HepG2 (cell line): ENCODE measurements around the gene ADGRL3. TPM values are rescaled to one million over a fixed set of nuclear protein-coding genes. Genes with fewer than 3 reads are reported as not detected.
A peak's percentile ranks its signal among the peaks of the same experiment; 100 is the strongest.

ENCODE experiments used
- ATAC-seq: fragments of 200-7000 bp; cut with Tn5 transposase; 3 replicates; pipeline ENCODE4 v1.9.1; 2020; ENCODE audit warnings: mild to moderate bottlenecking, moderate library complexity
- BruUV-seq: library from RNA; stranded (reverse); fragments of 400-500 nt; replicated peaks from 2 replicates; lab custom pipeline; 2021; lab: Mats Ljungman, UMichigan
- CTCF ChIA-PET: fragments of 300-600 bp; formaldehyde crosslinking; extraction: SDS; loops from one replicate; lab custom pipeline; 2021; ENCODE audit warnings: low total read pairs, inconsistent platforms, low intra/inter-chr PET ratio; lab: Yijun Ruan, JAX
- POLR2A ChIA-PET: fragments of 350-600 bp; sonication (Branson Sonifier 250); formaldehyde crosslinking; loops from one replicate; lab custom pipeline; 2020; ENCODE audit warnings: antibody characterized with exemption, inconsistent platforms; lab: Yijun Ruan, JAX
- DNase-seq: peaks from one replicate; pipeline ENCODE4 v3.0.0-alpha.2; 2015; ENCODE audit warnings: low spot score
- FAIRE-seq: peaks from 3 replicates; lab custom pipeline; 2011; peaks lifted over from hg19 to GRCh38; lab: Jason Lieb, UNC
- H2AFZ ChIP-seq: one replicate; pipeline ENCODE4 v1.6.1; 2011; ENCODE audit warnings: low read length, inconsistent platforms
- H3K27ac ChIP-seq: fragments of 300-600 bp; 3 replicates; pipeline ENCODE4 v1.8.0; 2011; ENCODE audit warnings: mixed run types, mild to moderate bottlenecking, mixed read lengths, low read length, inconsistent platforms; ENCODE audit not compliant: insufficient read depth; ENCODE audit errors: extremely low read length
- H3K27me3 ChIP-seq, 2 experiments: fragments of 200-600 bp in 1 of 2; 2 replicates in 1 of 2; 3 replicates in 1 of 2; pipeline versions ENCODE4 v1.6.0 to v1.8.0; 2011; ENCODE audit warnings: low read length in 2 of 2, mild to moderate bottlenecking in 2 of 2, moderate library complexity in 2 of 2, inconsistent platforms in 1 of 2; ENCODE audit not compliant: insufficient read depth in 2 of 2, control insufficient read depth in 1 of 2
- H3K36me3 ChIP-seq, 2 experiments: fragments of 200-600 bp in 1 of 2; replicated peaks in 1 of 2; 2 replicates in 1 of 2; 3 replicates in 1 of 2; pipeline versions ENCODE4 v1.5.1 to v1.8.0; 2011; ENCODE audit warnings: low read length in 2 of 2, inconsistent platforms in 1 of 2; ENCODE audit not compliant: insufficient read depth in 2 of 2, control insufficient read depth in 1 of 2
- H3K4me1 ChIP-seq: 2 replicates; pipeline ENCODE4 v1.5.1; 2012; ENCODE audit warnings: low read length, inconsistent platforms; ENCODE audit not compliant: insufficient read depth
- H3K4me2 ChIP-seq: 2 replicates; pipeline ENCODE4 v1.6.0; 2011; ENCODE audit warnings: low read depth, low read length, inconsistent platforms
- H3K4me3 ChIP-seq, 3 experiments: fragments of 200-600 bp in 1 of 3; sonication (generic), shearing (Covaris generic) in 1 of 3; replicated peaks in 1 of 3; 2 replicates each; pipeline ENCODE4 v1.5.1; 2011 to 2016; ENCODE audit warnings: low read length in 3 of 3, inconsistent platforms in 2 of 3, low read depth in 2 of 3, mild to moderate bottlenecking in 2 of 3, control low read depth in 1 of 3, mixed read lengths in 1 of 3; ENCODE audit not compliant: insufficient read depth in 1 of 3
- H3K79me2 ChIP-seq: one replicate; pipeline ENCODE4 v1.6.1; 2011; ENCODE audit warnings: low read length, inconsistent platforms; ENCODE audit not compliant: insufficient read depth
- H3K9ac ChIP-seq: 2 replicates; pipeline ENCODE4 v1.6.0; 2011; ENCODE audit warnings: mild to moderate bottlenecking, low read depth, low read length, inconsistent platforms; ENCODE audit not compliant: insufficient read depth
- H3K9me3 ChIP-seq: 2 replicates; pipeline ENCODE4 v1.5.1; 2012; ENCODE audit warnings: mild to moderate bottlenecking, low read length
- H4K20me1 ChIP-seq: 2 replicates; pipeline ENCODE4 v1.6.0; 2011; ENCODE audit warnings: inconsistent platforms, mild to moderate bottlenecking, low read length, moderate library complexity; ENCODE audit not compliant: insufficient read depth
- CEBPB ChIP-seq: IDR thresholded peaks from 2 replicates; pipeline ENCODE4 v1.6.1; 2011; ENCODE audit warnings: low read depth, low read length, improper control_type of control experiment, borderline replicate concordance
- CEBPG ChIP-seq: IDR thresholded peaks from 2 replicates; pipeline ENCODE4 v1.6.1; 2016
- IRF2 ChIP-seq: IDR thresholded peaks from 2 replicates; pipeline ENCODE4 v1.6.1; 2018; ENCODE audit warnings: missing genetic modification reagents, missing compliant biosample characterization
- MATR3 ChIP-seq: sonication (generic); formaldehyde crosslinking; IDR thresholded peaks from 2 replicates; pipeline ENCODE4 v1.4.0; 2020; ENCODE audit warnings: missing genetic modification reagents
- MEF2D ChIP-seq: sonication (generic); formaldehyde crosslinking; IDR thresholded peaks from 2 replicates; pipeline ENCODE4 v1.5.1; 2020; ENCODE audit warnings: mild to moderate bottlenecking, missing genetic modification reagents
- RXRB ChIP-seq: IDR thresholded peaks from 2 replicates; pipeline ENCODE4 v1.6.1; 2016; ENCODE audit warnings: borderline replicate concordance, missing genetic modification reagents, missing compliant biosample characterization
- ZFYVE20 ChIP-seq: sonication (generic); formaldehyde crosslinking; IDR thresholded peaks from 2 replicates; pipeline ENCODE4 v1.8.0; 2023; ENCODE audit warnings: low read depth, mild to moderate bottlenecking, moderate library complexity, missing genetic modification reagents, borderline replicate concordance
- WGBS: methylation state at CpG from one replicate; pipeline ENCODE4 v1.1.6; 2017; ENCODE audit warnings: low lambda C conversion rate; 5-methylcytosine and 5-hydroxymethylcytosine counted together
- in situ Hi-C: cut with HindIII; loops from 2 replicates; pipeline ENCODE4 v1.10.0; 2017; ENCODE audit warnings: low pct_unique_long_range_greater_than_20kb; ENCODE audit not compliant: extremely low pct_ligation_motif_present
- intact Hi-C: fragments of 100-400 bp; cut with micrococcal nuclease; formaldehyde crosslinking; loops from one replicate; pipeline ENCODE4 v1.10.0; 2022; ENCODE audit not compliant: unreplicated experiment
- polyA plus RNA-seq, 8 experiments: library from polyadenylated mRNA; depleted of rRNA in 3 of 8; stranded (reverse) in 7 of 8; unstranded in 1 of 8; fragments of >200 nt; fragmentation: Illumina TruSeq in 4 of 8; extraction: Trizol in 4 of 8; gene quantifications; 2 replicates each; pipeline versions ENCODE4 v1.2.1 to v1.2.3, GENCODE V29; 2011 to 2016; ENCODE audit warnings: low read depth in 4 of 8, missing spikeins in 1 of 8, mixed read lengths in 1 of 8; ENCODE audit not compliant: insufficient read depth in 1 of 8
- total RNA-seq, 5 experiments: library from RNA; depleted of rRNA; stranded (reverse); fragments of >200 nt; fragmentation: Illumina TruSeq; extraction: Trizol; gene quantifications; 2 replicates each; pipeline ENCODE4 v1.2.3, GENCODE V29; 2016; ENCODE audit warnings: low read depth in 1 of 5
- TF ChIP-seq, protein P1 (sequence below): sonication (generic); formaldehyde crosslinking; IDR thresholded peaks from 2 replicates; pipeline ENCODE4 v1.4.0; 2020; ENCODE audit warnings: missing genetic modification reagents

The ADGRL3 gene
- total and polyA plus RNA-seq, 2 of the 13 experiments (the other 11 are each of a cell fraction or from before 2014, with no cell fraction given) = 0.04 to 0.05 TPM

- H4K20me1 ChIP-seq = no peaks in the 10 kb centered on the region
- no TSS peak for BruUV-seq
- no peak overlapping the region for H3K4me3 ChIP-seq
- TF ChIP-seq, protein P1, sequence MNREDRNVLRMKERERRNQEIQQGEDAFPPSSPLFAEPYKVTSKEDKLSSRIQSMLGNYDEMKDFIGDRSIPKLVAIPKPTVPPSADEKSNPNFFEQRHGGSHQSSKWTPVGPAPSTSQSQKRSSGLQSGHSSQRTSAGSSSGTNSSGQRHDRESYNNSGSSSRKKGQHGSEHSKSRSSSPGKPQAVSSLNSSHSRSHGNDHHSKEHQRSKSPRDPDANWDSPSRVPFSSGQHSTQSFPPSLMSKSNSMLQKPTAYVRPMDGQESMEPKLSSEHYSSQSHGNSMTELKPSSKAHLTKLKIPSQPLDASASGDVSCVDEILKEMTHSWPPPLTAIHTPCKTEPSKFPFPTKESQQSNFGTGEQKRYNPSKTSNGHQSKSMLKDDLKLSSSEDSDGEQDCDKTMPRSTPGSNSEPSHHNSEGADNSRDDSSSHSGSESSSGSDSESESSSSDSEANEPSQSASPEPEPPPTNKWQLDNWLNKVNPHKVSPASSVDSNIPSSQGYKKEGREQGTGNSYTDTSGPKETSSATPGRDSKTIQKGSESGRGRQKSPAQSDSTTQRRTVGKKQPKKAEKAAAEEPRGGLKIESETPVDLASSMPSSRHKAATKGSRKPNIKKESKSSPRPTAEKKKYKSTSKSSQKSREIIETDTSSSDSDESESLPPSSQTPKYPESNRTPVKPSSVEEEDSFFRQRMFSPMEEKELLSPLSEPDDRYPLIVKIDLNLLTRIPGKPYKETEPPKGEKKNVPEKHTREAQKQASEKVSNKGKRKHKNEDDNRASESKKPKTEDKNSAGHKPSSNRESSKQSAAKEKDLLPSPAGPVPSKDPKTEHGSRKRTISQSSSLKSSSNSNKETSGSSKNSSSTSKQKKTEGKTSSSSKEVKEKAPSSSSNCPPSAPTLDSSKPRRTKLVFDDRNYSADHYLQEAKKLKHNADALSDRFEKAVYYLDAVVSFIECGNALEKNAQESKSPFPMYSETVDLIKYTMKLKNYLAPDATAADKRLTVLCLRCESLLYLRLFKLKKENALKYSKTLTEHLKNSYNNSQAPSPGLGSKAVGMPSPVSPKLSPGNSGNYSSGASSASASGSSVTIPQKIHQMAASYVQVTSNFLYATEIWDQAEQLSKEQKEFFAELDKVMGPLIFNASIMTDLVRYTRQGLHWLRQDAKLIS (CRISPR knock-in tag) = no peak
- TF ChIP-seq MATR3 (CRISPR knock-in tag) = no peak
- TF ChIP-seq RXRB (CRISPR knock-in tag) = no peak
- no peak for TF ChIP-seq MEF2D
- peak; percentile 55 for TF ChIP-seq CEBPG (CRISPR knock-in tag)
- no peak for TF ChIP-seq IRF2 (CRISPR knock-in tag)
- TF ChIP-seq ZFYVE20 = no peak
- peak; percentile 88 for TF ChIP-seq CEBPB
- TF ChIP-seq, all 625 proteins: peak for 2
- no peaks in the 10 kb centered on the region for H3K36me3 ChIP-seq
- no peak for ATAC-seq
- FAIRE-seq = no peak
- no peaks in the 10 kb centered on the region for H3K79me2 ChIP-seq
- no peak for DNase-seq
- ChIA-PET CTCF (no interaction called here), POLR2A (no interaction called here)
- H3K27me3 ChIP-seq = no peaks in the 10 kb centered on the region
- no peak overlapping the region for H3K4me2 ChIP-seq
- WGBS = 9% methylated on average over 6 of the region's 6 CpGs
- no peak overlapping the region for H3K9ac ChIP-seq
- no peaks in the 10 kb centered on the region for H3K9me3 ChIP-seq
- intact Hi-C loops (no loop called here), in situ Hi-C loops (no loop called here)
- no peak overlapping the region for H3K27ac ChIP-seq
- no peaks in the 10 kb centered on the region for H3K4me1 ChIP-seq
- no peak overlapping the region for H2AFZ ChIP-seq
Observed at GRCh38 chr4:61273233-61273632, 73.1 kb downstream of the ADGRL3 start.
